Lung (tissue), 12 donors: ENCODE results near the gene CBLB. TPM values are rescaled to one million over a fixed set of nuclear protein-coding genes. Genes with fewer than 3 reads are reported as not detected.

Experiments
- ATAC-seq: fragments of 200-7000 bp; cut with Tn5 transposase; one replicate; pipeline ENCODE4 v1.9.1; 2020; ENCODE audit warnings: moderate number of reproducible peaks; ENCODE audit not compliant: insufficient read depth, low FRiP score
- DNase-seq, 3 donors: peaks; one replicate each; pipeline ENCODE4 v3.0.0-alpha.2; 2013 to 2017
- H3K27ac ChIP-seq, 2 donors: one replicate each; pipeline ENCODE4 v1.5.1; 2013; ENCODE audit warnings: mild to moderate bottlenecking in 2 of 2, moderate library complexity in 2 of 2, control low read depth in 1 of 2, inconsistent platforms in 1 of 2, low read depth in 1 of 2, low read length in 1 of 2
- H3K27me3 ChIP-seq, 3 donors: one replicate each; pipeline ENCODE4 v1.5.1; 2013; ENCODE audit warnings: low read length in 2 of 3; ENCODE audit not compliant: control insufficient read depth in 3 of 3, insufficient read depth in 3 of 3
- H3K36me3 ChIP-seq, 4 donors: one replicate each; pipeline ENCODE4 v1.5.1; 2013; ENCODE audit warnings: low read length in 4 of 4, mild to moderate bottlenecking in 1 of 4, moderate library complexity in 1 of 4; ENCODE audit not compliant: control insufficient read depth in 4 of 4, insufficient read depth in 4 of 4
- H3K4me1 ChIP-seq, 5 donors: one replicate each; pipeline ENCODE4 v1.5.1; 2013; ENCODE audit warnings: low read length in 5 of 5, mild to moderate bottlenecking in 2 of 5, moderate library complexity in 1 of 5; ENCODE audit not compliant: control insufficient read depth in 5 of 5, insufficient read depth in 5 of 5
- H3K4me3 ChIP-seq: one replicate; pipeline ENCODE4 v1.5.1; 2013; ENCODE audit warnings: mild to moderate bottlenecking, control low read depth, moderate library complexity
- H3K9ac ChIP-seq, 2 donors: one replicate each; pipeline ENCODE4 v1.5.1; 2013; ENCODE audit warnings: low read length in 2 of 2, control low read depth in 1 of 2; ENCODE audit not compliant: insufficient read depth in 1 of 2
- H3K9me3 ChIP-seq, 4 donors: one replicate each; pipeline ENCODE4 v1.5.1; 2013; ENCODE audit warnings: low read length in 3 of 4, mild to moderate bottlenecking in 1 of 4, moderate library complexity in 1 of 4; ENCODE audit not compliant: control insufficient read depth in 4 of 4, insufficient read depth in 3 of 4
- CTCF ChIP-seq: IDR thresholded peaks from 2 replicates; pipeline ENCODE4 v1.5.1; 2012; ENCODE audit warnings: mild to moderate bottlenecking; ENCODE audit errors: control extremely low read depth, extremely low read depth
- WGBS, 2 donors: extraction: QIAGEN DNeasy Blood & Tissue Kit; methylation state at CpG; one replicate each; pipeline ENCODE4 v1.1.7; 2013; 5-methylcytosine and 5-hydroxymethylcytosine counted together
- polyA plus RNA-seq, 2 donors: library from polyadenylated mRNA; stranded (reverse); fragments of 200-250 nt; gene quantifications; one replicate each; pipeline ENCODE4 v1.2.1, GENCODE V29; 2013
- total RNA-seq, 2 donors: library from RNA; depleted of rRNA in 1 of 2; stranded (reverse); fragments of >200 nt in 1 of 2; gene quantifications; one replicate each; pipeline ENCODE4 v1.2.1, GENCODE V29; 2014 to 2021
- donor health status: control.
- donor health status: control.
- donor health status: Bipolar disorder and iron deficiency.
- donor health status: healthy.
- donor health status: DM: yes; HTN: yes; CAD: no.

The CBLB gene
- total and polyA plus RNA-seq, 4 donors, result 7.2 to 124 (median 24.6) TPM

DNA sequence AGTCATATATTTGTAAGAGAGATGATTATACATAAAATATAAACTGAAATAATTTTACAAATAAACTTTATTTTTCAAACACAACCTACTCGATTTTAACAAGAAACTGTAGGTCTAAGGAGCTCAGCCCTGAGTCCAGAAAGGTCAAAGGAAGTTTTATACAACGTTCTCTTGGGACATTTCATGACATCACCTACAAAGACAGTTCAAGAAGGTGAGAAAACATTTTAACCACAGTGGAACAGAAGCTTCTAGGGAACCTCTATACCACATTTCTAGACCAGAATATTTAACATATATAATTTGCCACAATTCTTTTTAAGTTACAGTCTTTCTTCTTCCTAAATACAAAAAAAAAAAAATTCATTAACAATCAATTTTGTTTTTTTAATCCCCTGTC lies 40.1 kb downstream of the CBLB start:
- no peak for TF ChIP-seq CTCF
- DNase-seq (no peak), ATAC-seq (no peak)
- H3K27me3 ChIP-seq, result no peaks in the 10 kb centered on the region
- no peak overlapping the region for H3K4me3 ChIP-seq
- no peaks in the 10 kb centered on the region for H3K9me3 ChIP-seq
- H3K36me3 ChIP-seq, result peaks cover 0 to 11% (median 7%) of the 10 kb centered on the region in 4 donors
- 45 to 64% methylated on average over 2 of the region's 2 CpGs for WGBS, 2 donors
- H3K27ac ChIP-seq, result no peak overlapping the region
- H3K9ac ChIP-seq, result no peak overlapping the region
- H3K4me1 ChIP-seq, result peaks cover 0 to 34% (median 0%) of the 10 kb centered on the region in 5 donors

- Histone ChIP-seq H3K4me1 (peaks cover 0 to 41% (median 0%) of the 10 kb centered on the region in 5 donors), H3K4me3 (no peak overlapping the region), H3K36me3 (peaks cover 0 to 17% (median 7%) of the 10 kb centered on the region in 4 donors), H3K27ac (peak overlapping the region in 1 of 2 donors; percentile 65), H3K9ac (no peak overlapping the region), H3K27me3 (no peaks in the 10 kb centered on the region), H3K9me3 (no peaks in the 10 kb centered on the region)
- TF ChIP-seq CTCF, result no peak
- DNase-seq (no peak), ATAC-seq (no peak)
- WGBS, 2 donors, result 82 to 87% methylated on average over 2 of the region's 2 CpGs
Observed at GRCh38 chr3:105827959-105828358, 40.9 kb downstream of the CBLB start.

- ATAC-seq (no peak), DNase-seq (no peak)
- Histone ChIP-seq H3K4me3 (no peak overlapping the region), H3K36me3 (peaks cover 0 to 17% (median 6%) of the 10 kb centered on the region in 4 donors), H3K4me1 (peaks cover 0 to 49% (median 0%) of the 10 kb centered on the region in 5 donors), H3K9me3 (no peaks in the 10 kb centered on the region), H3K9ac (no peak overlapping the region), H3K27me3 (no peaks in the 10 kb centered on the region), H3K27ac (peak overlapping the region; percentile 40 to 65)
- TF ChIP-seq CTCF, result no peak
- WGBS, 2 donors, result 81 to 86% methylated on average over 6 of the region's 6 CpGs
Observed at GRCh38 chr3:105826778-105827634, 41.8 kb downstream of the CBLB start.
